IPS-18c (cell line): ENCODE data around the gene NSUN4.
"Not testable (repeated sequence)": the region's sequence is repeated elsewhere in the genome, so short reads cannot be mapped to it uniquely, and the experiment has no call there.

Experiments used
- H3K4me3 ChIP-seq: 2 replicates; pipeline ENCODE4 v1.7.0; 2013; ENCODE audit warnings: low read depth, mild to moderate bottlenecking, low read length, moderate library complexity; ENCODE audit not compliant: insufficient read depth
- H3K9me3 ChIP-seq: one replicate; pipeline ENCODE4 v1.6.1; 2013; ENCODE audit warnings: mild to moderate bottlenecking, low read length, moderate library complexity; ENCODE audit not compliant: control insufficient read depth, insufficient read depth

Gene NSUN4

GRCh38 chr1:46344481-46344880 lies 3.9 kb downstream of the NSUN4 start:
- Histone ChIP-seq H3K4me3 (no peak overlapping the region), H3K9me3 (no peaks in the 10 kb centered on the region)

GRCh38 chr1:46345281-46345680 lies 4.7 kb downstream of the NSUN4 start:
- Histone ChIP-seq H3K4me3 (no peak overlapping the region), H3K9me3 (no peaks in the 10 kb centered on the region)

GRCh38 chr1:46352363-46352762 lies 11.8 kb downstream of the NSUN4 start:
- no peak overlapping the region for H3K4me3 ChIP-seq
- no peaks in the 10 kb centered on the region for H3K9me3 ChIP-seq

- H3K9me3 ChIP-seq, H3K4me3 ChIP-seq: not testable (repeated sequence)
Observed at GRCh38 chr1:46355920-46356319, 15.3 kb downstream of the NSUN4 start.

GRCh38 chr1:46362158-46362557 lies 21.6 kb downstream of the NSUN4 start:
- H3K4me3 ChIP-seq: no peak overlapping the region
- H3K9me3 ChIP-seq: no peaks in the 10 kb centered on the region

- Histone ChIP-seq H3K4me3 (no peak overlapping the region), H3K9me3 (no peaks in the 10 kb centered on the region)
Observed at GRCh38 chr1:46363121-46363520, 22.5 kb downstream of the NSUN4 start.

GRCh38 chr1:46364612-46365011 lies 24.0 kb downstream of the NSUN4 start:
- Histone ChIP-seq H3K9me3 (no peaks in the 10 kb centered on the region), H3K4me3 (no peak overlapping the region)

GRCh38 chr1:46365796-46366195 lies 25.2 kb downstream of the NSUN4 start:
- not testable (repeated sequence) for H3K4me3 ChIP-seq, H3K9me3 ChIP-seq

GRCh38 chr1:46367072-46367471 lies 26.5 kb downstream of the NSUN4 start:
- no peaks in the 10 kb centered on the region for H3K9me3 ChIP-seq
- no peak overlapping the region for H3K4me3 ChIP-seq

GRCh38 chr1:46367701-46368100 lies 27.1 kb downstream of the NSUN4 start:
- H3K4me3 ChIP-seq: not testable (repeated sequence)

GRCh38 chr1:46368791-46369190 lies 28.2 kb downstream of the NSUN4 start:
- Histone ChIP-seq H3K4me3 (no peak overlapping the region), H3K9me3 (no peaks in the 10 kb centered on the region)

More at GRCh38 chr1:46367701-46368100, 27.1 kb downstream of the NSUN4 start:
- not testable (repeated sequence) for H3K9me3 ChIP-seq

GRCh38 chr1:46369542-46370213 lies 29.1 kb downstream of the NSUN4 start:
- no peaks in the 10 kb centered on the region for H3K9me3 ChIP-seq
- H3K4me3 ChIP-seq: no peak overlapping the region

GRCh38 chr1:46370214-46370633 lies 29.6 kb downstream of the NSUN4 start:
- H3K4me3 ChIP-seq: peak overlapping the region; percentile 9; the same call in 1 of the 2 replicates
- no peaks in the 10 kb centered on the region for H3K9me3 ChIP-seq

- Histone ChIP-seq H3K4me3 (no peak overlapping the region), H3K9me3 (no peaks in the 10 kb centered on the region)
Observed at GRCh38 chr1:46372431-46372830, 31.8 kb downstream of the NSUN4 start.

- no peaks in the 10 kb centered on the region for H3K9me3 ChIP-seq
Observed at GRCh38 chr1:46379996-46380395, 39.4 kb downstream of the NSUN4 start.

GRCh38 chr1:46380508-46380907 lies 39.9 kb downstream of the NSUN4 start:
- H3K4me3 ChIP-seq: no peak overlapping the region
- peaks cover under 1% of the 10 kb centered on the region for H3K9me3 ChIP-seq

More at GRCh38 chr1:46379996-46380395, 39.4 kb downstream of the NSUN4 start:
- no peak overlapping the region for H3K4me3 ChIP-seq

GRCh38 chr1:46393510-46393909 lies 52.9 kb downstream of the NSUN4 start:
- H3K4me3 ChIP-seq: no peak overlapping the region
- H3K9me3 ChIP-seq: peaks cover 10% of the 10 kb centered on the region

GRCh38 chr1:46394108-46394871 lies 53.7 kb downstream of the NSUN4 start, which contains the start of gene FAAH:
TSS of gene FAAH (plus strand) at chr1:46394317. CDS start at chr1:46394349, 32 bp downstream.
- Histone ChIP-seq H3K9me3 (peaks cover 10% of the 10 kb centered on the region), H3K4me3 (peak within 1 kb of the TSS; percentile 79)
